NCI-H146 (cell line): Measurements from ENCODE around the gene PHACTR1.
A peak's percentile ranks its signal among the peaks of the same experiment; 100 is the strongest.
"Not testable (repeated sequence)": the region's sequence is repeated elsewhere in the genome, so short reads cannot be mapped to it uniquely, and the experiment has no call there.

Experiments
- DNase-seq: peaks from one replicate; lab custom pipeline; 2025; lab: John Stamatoyannopoulos, UW

The PHACTR1 gene

GRCh38 chr6:13112921-13113320 lies 396.4 kb downstream of the PHACTR1 start:
- no peak for DNase-seq

GRCh38 chr6:13113376-13113775 lies 396.8 kb downstream of the PHACTR1 start:
- no peak for DNase-seq

- no peak for DNase-seq
Measured at GRCh38 chr6:13113981-13114593, 397.5 kb downstream of the PHACTR1 start.

- DNase-seq: no peak
Measured at GRCh38 chr6:13116155-13116554, 399.6 kb downstream of the PHACTR1 start.

- peak; percentile 8 for DNase-seq
Measured at GRCh38 chr6:13117570-13117969, 401.0 kb downstream of the PHACTR1 start.

- no peak for DNase-seq
Measured at GRCh38 chr6:13119549-13119948, 403.0 kb downstream of the PHACTR1 start.

GRCh38 chr6:13120483-13121482 lies 404.2 kb downstream of the PHACTR1 start:
- DNase-seq: no peak

- DNase-seq: no peak
Measured at GRCh38 chr6:13124131-13124530, 407.6 kb downstream of the PHACTR1 start.

- DNase-seq: no peak
Measured at GRCh38 chr6:13125841-13126240, 409.3 kb downstream of the PHACTR1 start.

GRCh38 chr6:13131935-13132661 lies 415.5 kb downstream of the PHACTR1 start:
- no peak for DNase-seq

- DNase-seq: not testable (repeated sequence)
Measured at GRCh38 chr6:13133894-13134293, 417.3 kb downstream of the PHACTR1 start.

- no peak for DNase-seq
Measured at GRCh38 chr6:13135152-13135551, 418.6 kb downstream of the PHACTR1 start.

GRCh38 chr6:13139119-13139518 lies 422.6 kb downstream of the PHACTR1 start:
- DNase-seq: no peak

- DNase-seq: no peak
Measured at GRCh38 chr6:13140980-13141379, 424.4 kb downstream of the PHACTR1 start.

- DNase-seq: no peak
Measured at GRCh38 chr6:13141387-13141786, 424.8 kb downstream of the PHACTR1 start.

- no peak for DNase-seq
Measured at GRCh38 chr6:13142611-13143010, 426.0 kb downstream of the PHACTR1 start.

- DNase-seq: peak; percentile 5
Measured at GRCh38 chr6:13146442-13146841, 429.9 kb downstream of the PHACTR1 start.

GRCh38 chr6:13147376-13147775 lies 430.8 kb downstream of the PHACTR1 start:
- DNase-seq: no peak

GRCh38 chr6:13147782-13148181 lies 431.2 kb downstream of the PHACTR1 start:
- DNase-seq: no peak

- DNase-seq: no peak
Measured at GRCh38 chr6:13152764-13153163, 436.2 kb downstream of the PHACTR1 start.

- DNase-seq: no peak
Measured at GRCh38 chr6:13156381-13156780, 439.8 kb downstream of the PHACTR1 start.

- DNase-seq: no peak
Measured at GRCh38 chr6:13157293-13157692, 440.7 kb downstream of the PHACTR1 start.

- DNase-seq: no peak
Measured at GRCh38 chr6:13159300-13159699, 442.7 kb downstream of the PHACTR1 start.
